GM23338 (cell line): ENCODE data around the gene SLC28A1.

Source experiments
- CREB1 ChIP-seq: fragments of 250-450 bp; sonication (Bioruptor Pico); IDR thresholded peaks from 2 replicates; pipeline ENCODE4 v1.5.0; 2020; ENCODE audit warnings: low read depth, mild to moderate bottlenecking, moderate library complexity
- CTCF ChIP-seq, 2 experiments: fragments of 200-600 bp in 1 of 2; sonication (generic) in 1 of 2; conservative IDR thresholded peaks; 2 replicates each; pipeline versions ENCODE4 v1.5.1 to v1.6.1; 2016 to 2017; ENCODE audit warnings: antibody characterized with exemption in 2 of 2, low read depth in 2 of 2, mild to moderate bottlenecking in 2 of 2, moderate library complexity in 1 of 2
- EZH2 ChIP-seq: fragments of 200-600 bp; sonication (generic); IDR thresholded peaks from one replicate; pipeline ENCODE4 v1.8.0; 2017; ENCODE audit warnings: antibody characterized with exemption, mild to moderate bottlenecking, low read depth; ENCODE audit not compliant: unreplicated experiment
- JUNB ChIP-seq: IDR thresholded peaks from one replicate; pipeline ENCODE4 v1.6.1; 2016; ENCODE audit warnings: antibody characterized with exemption; ENCODE audit not compliant: unreplicated experiment
- NANOG ChIP-seq: IDR thresholded peaks from 2 replicates; pipeline ENCODE4 v1.6.1; 2016; ENCODE audit warnings: antibody characterized with exemption, borderline replicate concordance
- POLR2AphosphoS5 ChIP-seq: IDR thresholded peaks from 2 replicates; pipeline ENCODE4 v1.6.1; 2016; ENCODE audit warnings: antibody characterized with exemption, low read depth
- REST ChIP-seq: IDR thresholded peaks from one replicate; pipeline ENCODE4 v1.6.1; 2018; ENCODE audit warnings: antibody characterized with exemption; ENCODE audit not compliant: unreplicated experiment
- ZNF114 ChIP-seq: fragments of 250-450 bp; sonication (Bioruptor Pico); IDR thresholded peaks from 2 replicates; pipeline ENCODE4 v1.5.0; 2020; ENCODE audit warnings: mild to moderate bottlenecking, moderate library complexity

GRCh38 chr15:84937144-84937543 lies 52.7 kb downstream of the SLC28A1 start:
- TF ChIP-seq CTCF (conservative IDR thresholded peaks at IDR 0.05; ENCODE audit: low read depth in 2 of 2), result no peak
- no peak for TF ChIP-seq REST
- TF ChIP-seq ZNF114 (CRISPR knock-in tag), result no peak
- TF ChIP-seq CREB1 (CRISPR knock-in tag), result no peak
- no peak for TF ChIP-seq EZH2
- no peak for TF ChIP-seq NANOG
- no peak for TF ChIP-seq JUNB
- no peak for TF ChIP-seq POLR2AphosphoS5
